Endodermal cell (in vitro differentiated cells): ENCODE data around the gene CPLANE1. TPM values are rescaled to one million over a fixed set of nuclear protein-coding genes. Genes with fewer than 3 reads are reported as not detected.

ENCODE experiments used
- DNase-seq: peaks from one replicate; pipeline ENCODE4 v3.0.0-alpha.2; 2017
- H3K27ac ChIP-seq: 2 replicates; pipeline ENCODE4 v1.5.1; 2013; ENCODE audit warnings: mild to moderate bottlenecking, low read depth, low read length, moderate library complexity
- H3K27me3 ChIP-seq: 2 replicates; pipeline ENCODE4 v1.6.1; 2013; ENCODE audit warnings: mild to moderate bottlenecking, low read length, moderate library complexity; ENCODE audit not compliant: insufficient read depth, control insufficient read depth, poor library complexity, severe bottlenecking
- H3K36me3 ChIP-seq: 2 replicates; pipeline ENCODE4 v1.7.0; 2013; ENCODE audit warnings: mild to moderate bottlenecking, low read length, moderate library complexity; ENCODE audit not compliant: control insufficient read depth, insufficient read depth
- H3K4me1 ChIP-seq: one replicate; pipeline ENCODE4 v1.7.0; 2013; ENCODE audit warnings: low read length; ENCODE audit not compliant: control insufficient read depth, insufficient read depth
- H3K4me3 ChIP-seq: 2 replicates; pipeline ENCODE4 v1.5.1; 2013; ENCODE audit warnings: mild to moderate bottlenecking, low read length, moderate library complexity
- H3K9ac ChIP-seq: 2 replicates; pipeline ENCODE4 v1.6.1; 2013; ENCODE audit warnings: mild to moderate bottlenecking, low read length, moderate library complexity; ENCODE audit not compliant: poor library complexity, severe bottlenecking; ENCODE audit errors: extremely low read depth
- H3K9me3 ChIP-seq: 2 replicates; pipeline ENCODE4 v1.6.1; 2013; ENCODE audit warnings: mild to moderate bottlenecking, low read length, moderate library complexity; ENCODE audit not compliant: control insufficient read depth
- H3K27ac Mint-ChIP-seq: 2 replicates; pipeline ENCODE4 v1.8.0; 2020; ENCODE audit warnings: mixed read lengths
- H3K27me3 Mint-ChIP-seq: 2 replicates; pipeline ENCODE4 v1.8.0; 2021; ENCODE audit warnings: mild to moderate bottlenecking, mixed read lengths; ENCODE audit not compliant: insufficient read depth
- H3K36me3 Mint-ChIP-seq: 2 replicates; pipeline ENCODE4 v1.8.0; 2020; ENCODE audit warnings: low read depth, mixed read lengths
- H3K4me1 Mint-ChIP-seq: 2 replicates; pipeline ENCODE4 v1.8.0; 2020; ENCODE audit warnings: mixed read lengths
- H3K4me3 Mint-ChIP-seq: 2 replicates; pipeline ENCODE4 v1.8.0; 2020; ENCODE audit warnings: mild to moderate bottlenecking, moderate library complexity, mixed read lengths
- H3K9me3 Mint-ChIP-seq: 2 replicates; pipeline ENCODE4 v1.8.0; 2020; ENCODE audit warnings: mild to moderate bottlenecking, mixed read lengths
- CTCF ChIP-seq: fragments of 200-600 bp; sonication (generic); conservative IDR thresholded peaks from 2 replicates; pipeline ENCODE4 v1.5.0; 2021; ENCODE audit warnings: antibody characterized with exemption, mild to moderate bottlenecking
- WGBS, 2 experiments: methylation state at CpG; one replicate each; pipeline versions ENCODE4 v1.1.5 to v1.1.7; 2013; ENCODE audit warnings: missing lambda C conversion rate in 2 of 2, mixed read lengths in 1 of 2; ENCODE audit not compliant: insufficient coverage in 1 of 2, insufficient read length in 1 of 2; 5-methylcytosine and 5-hydroxymethylcytosine counted together
- total RNA-seq, 2 donors: library from RNA; stranded (reverse); fragmentation: NEBNext Ultra II Directional in 1 of 2; extraction: Animal tissue kit (Norgen Biotek cat#: 25700) in 1 of 2; gene quantifications; 2 replicates in 1 of 2; 3 replicates in 1 of 2; pipeline ENCODE4 v1.2.1, GENCODE V29; 2021

Gene CPLANE1
- total RNA-seq, 2 donors from 2014 or later: 17.2 to 22.8 TPM

DNA sequence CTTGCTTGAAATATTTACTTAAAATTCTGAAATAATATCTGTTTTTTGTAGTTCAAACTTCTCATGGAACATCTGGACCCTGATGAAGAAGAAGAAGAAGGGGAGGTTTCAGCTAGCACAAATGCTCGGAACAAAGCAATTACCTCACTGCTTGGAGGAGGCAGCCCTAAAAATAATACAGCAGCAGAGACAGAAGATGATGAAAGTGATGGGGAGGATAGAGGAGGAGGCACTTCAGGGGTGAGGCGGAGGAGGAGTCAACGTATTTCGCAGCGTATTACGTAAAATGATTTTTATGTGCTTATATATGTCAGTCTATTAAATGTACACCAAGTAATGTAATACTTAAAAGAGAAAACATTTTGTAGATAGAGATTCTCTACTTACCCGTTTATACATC is 185.4 kb downstream of the CPLANE1 start:
- Histone ChIP-seq H3K9me3 (peaks cover 3% of the 10 kb centered on the region), H3K36me3 (peaks cover 83% of the 10 kb centered on the region), H3K9ac (no peak overlapping the region), H3K27me3 (no peaks in the 10 kb centered on the region), H3K27ac (no peak overlapping the region), H3K4me3 (no peak overlapping the region), H3K4me1 (no peaks in the 10 kb centered on the region)
- WGBS, 2 experiments: 93 to 100% methylated on average over 1 to 3 of the region's 7 CpGs
- H3K9me3 Mint-ChIP-seq: no peaks in the 10 kb centered on the region
- TF ChIP-seq CTCF: no peak
- no peak overlapping the region for H3K4me3 Mint-ChIP-seq
- no peak for DNase-seq
- H3K27ac Mint-ChIP-seq: no peak overlapping the region
- no peaks in the 10 kb centered on the region for H3K27me3 Mint-ChIP-seq
- peaks cover 47% of the 10 kb centered on the region for H3K36me3 Mint-ChIP-seq
- no peaks in the 10 kb centered on the region for H3K4me1 Mint-ChIP-seq

GRCh38 chr5:37060030-37060429 is 189.1 kb downstream of the CPLANE1 start:
- Mint-ChIP-seq H3K27me3 (no peaks in the 10 kb centered on the region), H3K27ac (no peak overlapping the region), H3K4me1 (no peaks in the 10 kb centered on the region), H3K36me3 (peaks cover 65% of the 10 kb centered on the region), H3K4me3 (no peak overlapping the region), H3K9me3 (no peaks in the 10 kb centered on the region)
- DNase-seq: no peak
- Histone ChIP-seq H3K4me3 (no peak overlapping the region), H3K27me3 (no peaks in the 10 kb centered on the region), H3K9ac (no peak overlapping the region), H3K36me3 (peaks cover 87% of the 10 kb centered on the region), H3K4me1 (no peaks in the 10 kb centered on the region), H3K27ac (no peak overlapping the region), H3K9me3 (no peaks in the 10 kb centered on the region)
- WGBS, 2 experiments: 97% methylated on average over 1 of the region's 1 CpG; no CpG with 5 or more reads in 1 of the 2 experiments
- no peak for TF ChIP-seq CTCF

DNA sequence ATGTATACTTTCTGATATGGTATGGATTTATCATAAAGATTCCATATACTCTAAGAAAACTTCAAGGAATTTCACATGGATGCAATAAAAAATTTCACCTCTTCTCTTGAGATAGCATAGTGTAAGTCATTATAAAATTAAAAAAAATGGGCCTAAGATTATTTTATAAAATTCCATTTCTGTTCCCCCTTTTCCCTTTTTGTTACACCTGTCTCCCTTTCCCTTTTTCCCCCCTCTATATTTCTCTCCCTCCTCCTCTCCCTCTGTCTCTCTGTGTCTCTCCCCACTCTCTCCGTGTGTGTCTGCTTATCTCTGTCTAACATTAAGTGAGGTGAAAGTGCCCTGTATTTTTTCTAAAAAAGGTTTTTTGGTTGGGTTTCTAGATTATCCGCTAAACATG is 192.4 kb downstream of the CPLANE1 start:
- H3K4me3 Mint-ChIP-seq: no peak overlapping the region
- no peak for DNase-seq
- H3K27ac ChIP-seq: no peak overlapping the region
- 72 to 91% methylated on average over 1 to 2 of the region's 2 CpGs for WGBS, 2 experiments
- H3K4me1 Mint-ChIP-seq: no peaks in the 10 kb centered on the region
- no peak overlapping the region for H3K4me3 ChIP-seq
- H3K27me3 Mint-ChIP-seq: no peaks in the 10 kb centered on the region
- no peaks in the 10 kb centered on the region for H3K27me3 ChIP-seq
- peaks cover 89% of the 10 kb centered on the region for H3K36me3 ChIP-seq
- TF ChIP-seq CTCF: no peak
- no peaks in the 10 kb centered on the region for H3K9me3 ChIP-seq
- no peak overlapping the region for H3K9ac ChIP-seq
- no peaks in the 10 kb centered on the region for H3K9me3 Mint-ChIP-seq
- H3K4me1 ChIP-seq: no peaks in the 10 kb centered on the region
- H3K36me3 Mint-ChIP-seq: peaks cover 65% of the 10 kb centered on the region
- no peak overlapping the region for H3K27ac Mint-ChIP-seq

Other genes with a start within 250 kb of the CPLANE1 start
- gene NUP155, start 121.7 kb upstream of the CPLANE1 start, total RNA-seq: 10 to 100 TPM; 68.6 to 75.3 TPM
- gene WDR70, start 129.9 kb upstream of the CPLANE1 start, total RNA-seq: 10 to 100 TPM; 34.2 to 36.1 TPM